Ramos (cell line): ENCODE results near the gene SRC.

ENCODE experiments used
- in situ Hi-C: fragments of 300-500 bp; cut with MboI; formaldehyde crosslinking; loops from one replicate; pipeline ENCODE4 v1.14.3; 2022; ENCODE audit warnings: low sequenced_read_pairs; ENCODE audit not compliant: unreplicated experiment

SRC gene

DNA sequence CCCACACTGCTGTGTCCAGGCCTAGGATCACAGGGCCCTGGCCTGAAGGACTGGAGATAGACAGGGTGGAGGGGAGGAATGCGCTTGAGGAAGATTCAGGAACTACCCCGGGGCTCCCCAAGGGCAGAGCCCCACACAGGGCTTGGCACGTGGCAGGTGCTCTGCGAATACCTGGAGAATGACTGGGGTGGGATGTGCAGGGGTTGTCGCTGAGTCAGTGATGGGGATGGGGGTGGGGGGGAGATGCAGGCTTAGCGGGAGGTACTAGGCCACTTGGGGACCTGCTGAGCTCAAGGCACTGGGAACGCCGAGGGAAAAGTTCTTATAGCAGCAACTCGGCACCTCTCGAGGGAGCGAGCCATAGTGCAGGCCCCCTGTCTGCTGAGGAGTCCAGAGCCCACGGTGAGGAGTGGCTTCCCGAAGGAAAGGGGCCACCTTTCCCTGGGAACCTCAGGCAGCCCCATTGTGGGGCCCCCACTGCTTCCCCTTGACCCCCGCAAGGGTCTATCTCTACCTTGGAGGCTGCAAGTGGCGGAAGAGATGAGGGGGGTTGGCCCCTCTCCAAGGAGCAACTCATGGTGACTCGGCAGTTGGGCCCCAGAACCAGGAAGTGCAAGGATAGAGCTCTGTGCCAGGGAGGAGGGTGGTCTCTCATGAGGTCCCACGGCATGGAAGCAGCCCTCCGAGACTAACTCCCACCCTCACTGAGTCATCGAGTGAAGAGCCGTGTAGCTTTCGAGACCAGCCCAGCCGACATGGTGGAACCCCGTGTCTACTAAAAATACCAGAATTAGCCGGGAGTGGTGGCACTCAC lies 33.1 kb downstream of the SRC start:
- in situ Hi-C loops: no loop called here

DNA sequence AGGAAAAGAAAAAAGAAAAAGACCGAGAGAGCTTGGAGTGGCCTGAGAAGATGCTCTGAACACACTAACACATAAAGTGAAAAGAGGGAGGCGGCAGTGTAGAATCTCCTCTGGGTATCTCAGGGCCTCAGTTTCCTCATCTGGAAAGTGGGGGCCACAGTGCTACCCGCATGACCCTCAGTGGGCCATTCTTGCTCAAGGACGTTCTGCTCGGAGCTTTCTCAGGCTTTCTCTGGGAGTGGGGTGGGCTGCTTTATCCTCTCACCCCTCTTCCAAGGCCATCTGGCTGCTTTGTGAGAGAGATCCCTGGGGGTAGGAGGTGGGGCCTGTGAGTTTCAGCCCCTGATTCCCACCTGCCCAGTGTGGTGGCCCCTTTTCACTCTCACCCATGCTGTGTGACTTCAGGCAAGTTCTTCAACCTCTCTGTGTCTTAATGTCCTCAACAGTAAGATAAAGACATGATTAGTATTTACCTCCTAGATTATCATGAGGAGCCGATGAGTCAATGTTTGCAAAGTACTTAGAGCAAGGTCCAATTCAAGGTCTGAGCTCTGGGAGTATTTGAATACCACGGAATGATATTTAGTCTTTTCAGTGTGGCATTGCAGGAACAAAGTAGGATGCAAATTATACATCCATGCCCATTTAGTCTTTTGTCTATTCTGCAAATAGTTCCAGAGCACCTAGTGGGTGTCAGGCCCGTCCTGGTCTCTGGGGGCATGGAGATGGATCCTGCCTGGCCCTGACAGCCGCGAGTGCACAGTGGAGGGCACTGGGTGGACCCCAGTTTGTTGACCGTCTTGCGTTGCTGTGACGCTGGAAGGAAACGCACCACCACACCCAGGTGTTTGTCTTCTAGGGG lies 34.3 kb downstream of the SRC start:
- in situ Hi-C loops: no loop called here

DNA sequence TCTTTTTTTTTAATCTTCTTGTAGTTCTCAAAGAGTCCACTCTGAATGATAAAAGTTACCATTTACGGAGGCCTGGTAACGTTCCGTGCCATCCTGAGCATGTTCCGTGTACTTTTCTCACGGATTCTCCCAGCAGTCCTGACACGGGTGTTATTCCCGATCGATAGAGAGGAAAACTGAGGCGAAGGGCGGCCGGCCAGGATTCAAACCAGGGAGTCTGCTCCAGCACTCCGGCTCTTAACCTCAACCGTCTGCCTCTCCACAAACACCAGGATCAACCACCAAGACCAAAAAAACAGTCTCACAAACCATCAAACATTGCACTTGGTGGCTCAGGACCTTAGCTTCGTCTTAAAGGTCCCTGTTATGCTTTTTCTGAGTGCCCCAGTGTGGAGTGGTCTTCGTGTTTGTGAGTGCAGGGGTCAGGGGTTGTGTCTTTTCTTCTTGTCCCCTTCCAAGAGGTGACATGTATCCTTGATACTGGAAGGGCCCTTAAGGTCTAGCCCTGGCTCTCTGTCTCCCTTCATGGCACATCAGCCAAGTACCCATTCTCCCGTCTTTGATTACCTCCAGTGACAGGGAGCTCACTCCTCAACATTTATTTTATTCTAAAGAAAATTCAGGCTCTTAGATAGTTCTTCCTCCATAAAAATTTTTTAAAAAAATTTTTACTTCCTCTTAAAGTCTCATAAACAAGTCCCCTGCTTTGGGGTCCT lies 35.1 kb downstream of the SRC start:
- in situ Hi-C loops: no loop called here

DNA sequence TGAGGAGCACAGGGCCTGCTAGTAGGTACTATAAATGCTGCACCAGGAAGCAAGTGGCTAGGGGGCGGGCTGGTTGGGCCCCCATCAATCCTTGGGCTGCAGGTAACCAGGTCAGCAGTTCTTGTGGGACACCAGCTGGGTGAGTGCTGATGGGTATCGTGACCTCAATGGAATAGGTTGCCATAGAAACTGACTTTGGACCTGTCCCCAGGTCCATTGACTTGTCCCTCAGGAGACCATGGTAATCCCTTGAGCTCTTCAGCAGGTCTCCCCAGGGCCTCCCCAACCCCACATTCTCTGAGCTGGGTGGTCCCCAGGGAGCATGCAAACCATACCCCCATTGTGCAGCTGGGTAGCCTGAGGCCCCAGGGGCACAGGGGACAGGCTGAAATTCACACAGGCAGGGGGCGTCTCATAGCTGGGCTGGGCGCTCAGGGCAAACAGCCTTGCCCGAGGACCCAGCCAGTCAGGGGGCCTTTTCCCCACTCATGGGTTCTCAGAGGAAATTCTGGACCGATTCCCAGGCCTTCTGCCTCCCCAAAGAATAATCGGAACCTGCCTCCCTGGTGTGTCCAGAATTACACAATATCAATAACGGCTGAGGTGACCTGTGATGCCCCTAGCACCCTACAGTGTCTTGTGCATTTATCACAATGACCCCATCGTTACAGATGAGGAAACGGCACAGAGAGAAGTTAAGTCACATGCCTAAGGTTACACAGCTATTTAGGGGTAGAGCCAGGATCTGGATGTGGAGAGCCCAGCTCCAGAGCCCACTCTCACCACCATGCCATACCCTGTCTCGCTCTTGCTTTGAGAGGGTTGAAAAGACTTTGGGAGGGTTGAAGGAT lies 35.9 kb downstream of the SRC start:
- in situ Hi-C loops: no loop called here

DNA sequence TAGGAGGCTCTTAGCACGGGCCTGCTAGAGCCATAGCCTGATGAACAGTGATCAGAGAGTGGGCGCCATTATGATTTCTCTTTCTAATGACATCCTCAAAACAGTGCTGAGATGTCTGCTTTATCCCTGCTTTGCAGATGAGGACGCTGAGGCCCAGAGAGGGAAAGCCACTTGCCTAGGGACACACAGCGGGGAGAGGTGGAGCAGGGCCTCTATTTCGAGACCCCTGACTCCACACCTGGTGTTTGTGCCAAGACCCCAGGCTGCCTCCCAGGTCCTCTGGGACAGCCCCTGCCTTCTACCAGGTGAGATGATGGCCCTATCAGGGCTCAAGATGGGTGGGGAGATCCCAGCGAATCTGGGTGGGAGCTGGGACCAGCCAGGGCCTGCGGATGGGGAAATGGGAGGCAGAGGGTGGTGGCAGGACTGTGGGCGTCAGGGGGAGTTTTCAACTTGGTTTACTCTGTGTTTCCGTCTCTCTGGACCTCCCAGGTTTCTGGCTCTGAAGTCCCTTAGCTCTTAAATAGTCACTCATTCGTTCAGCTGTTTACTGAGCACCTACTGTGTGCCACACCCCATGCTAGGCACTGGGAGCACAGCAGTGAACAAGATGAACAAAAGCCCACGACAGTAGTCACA lies 36.7 kb downstream of the SRC start:
- in situ Hi-C loops: no loop called here

DNA sequence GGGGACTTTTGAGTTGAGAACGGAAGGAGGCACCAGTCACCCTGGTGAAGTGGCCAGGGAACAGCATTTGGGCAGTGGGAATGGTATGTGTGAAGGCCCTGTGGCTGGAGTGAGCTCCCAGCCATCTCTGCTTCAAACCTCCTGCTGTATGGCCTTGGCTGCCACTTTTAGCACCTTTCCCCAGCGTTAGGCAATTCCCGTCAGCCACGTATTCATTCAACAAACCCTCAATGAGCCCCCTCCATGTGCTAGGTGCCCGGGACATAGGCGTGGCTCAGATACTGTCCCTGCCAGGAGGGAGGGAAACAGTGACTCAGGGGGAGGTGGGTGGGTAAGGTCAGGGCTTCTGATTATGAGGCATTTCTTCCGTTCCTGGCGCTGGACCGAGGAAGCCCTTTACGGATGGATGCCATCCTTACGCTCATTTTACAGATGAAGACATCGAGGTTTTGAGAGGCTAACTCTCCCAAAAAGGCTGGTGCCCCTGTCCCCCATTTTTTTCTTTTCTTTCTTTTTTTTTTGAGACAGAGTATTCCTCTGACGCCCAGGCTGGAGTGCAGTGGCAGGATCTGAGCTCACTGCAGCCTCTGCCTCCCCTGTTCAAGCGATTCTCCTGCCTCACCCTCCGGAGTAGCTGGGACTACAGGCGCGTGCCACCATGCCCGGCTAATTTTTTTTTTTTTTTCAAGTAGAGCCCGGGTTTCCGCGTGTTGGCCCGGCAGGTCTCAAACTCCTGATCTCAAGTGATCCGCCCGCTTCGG lies 37.5 kb downstream of the SRC start:
- in situ Hi-C loops: no loop called here

DNA sequence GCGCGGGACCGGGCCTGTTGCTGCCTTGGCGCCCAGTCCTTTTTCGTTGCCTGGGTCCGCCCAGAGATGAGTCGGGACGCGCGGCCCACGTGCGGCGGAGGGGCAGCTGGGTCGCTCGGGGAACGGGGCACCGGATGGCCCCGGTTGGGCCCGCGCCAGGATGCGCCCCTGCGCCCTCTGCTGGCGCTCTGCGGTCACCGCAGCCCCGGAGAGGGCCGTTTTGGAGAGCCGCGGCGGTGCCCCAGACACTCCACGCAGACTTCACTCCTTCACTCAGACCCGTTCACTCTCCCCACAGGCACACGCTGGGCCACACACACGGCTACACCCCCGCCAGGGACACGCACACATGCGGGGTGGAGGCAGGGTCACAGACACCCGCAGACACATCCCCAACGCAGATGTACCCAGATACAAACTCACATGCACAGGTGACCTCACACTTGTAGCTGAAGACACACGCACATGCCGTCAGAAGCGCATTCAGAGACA lies 38.8 kb downstream of the SRC start:
- in situ Hi-C loops: loop anchor here (5.0 kb wide), 1 partner anchor 112 kb away; no protein-coding TSS in a partner anchor

DNA sequence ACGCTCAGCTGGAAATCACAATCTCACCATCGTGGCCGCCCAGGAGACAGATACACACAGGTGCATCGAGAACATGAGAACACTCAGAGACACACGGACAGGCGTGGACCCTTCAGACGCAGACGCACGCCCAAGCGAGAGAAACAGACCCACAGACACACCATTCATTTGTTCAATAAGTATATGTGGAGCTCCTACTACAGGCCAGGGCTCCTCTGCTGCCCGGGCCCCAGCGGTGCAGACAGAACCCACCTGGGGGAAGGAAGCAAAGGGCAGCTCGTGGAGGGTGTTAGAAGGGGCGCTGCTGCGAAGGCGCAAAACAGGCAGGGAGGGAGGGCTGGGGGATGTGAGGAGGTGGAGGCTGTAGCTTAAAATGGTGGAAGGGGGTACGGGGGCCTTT lies 39.2 kb downstream of the SRC start:
- in situ Hi-C loops: loop anchor here (5.0 kb wide), 1 partner anchor 113 kb away; no protein-coding TSS in a partner anchor

DNA sequence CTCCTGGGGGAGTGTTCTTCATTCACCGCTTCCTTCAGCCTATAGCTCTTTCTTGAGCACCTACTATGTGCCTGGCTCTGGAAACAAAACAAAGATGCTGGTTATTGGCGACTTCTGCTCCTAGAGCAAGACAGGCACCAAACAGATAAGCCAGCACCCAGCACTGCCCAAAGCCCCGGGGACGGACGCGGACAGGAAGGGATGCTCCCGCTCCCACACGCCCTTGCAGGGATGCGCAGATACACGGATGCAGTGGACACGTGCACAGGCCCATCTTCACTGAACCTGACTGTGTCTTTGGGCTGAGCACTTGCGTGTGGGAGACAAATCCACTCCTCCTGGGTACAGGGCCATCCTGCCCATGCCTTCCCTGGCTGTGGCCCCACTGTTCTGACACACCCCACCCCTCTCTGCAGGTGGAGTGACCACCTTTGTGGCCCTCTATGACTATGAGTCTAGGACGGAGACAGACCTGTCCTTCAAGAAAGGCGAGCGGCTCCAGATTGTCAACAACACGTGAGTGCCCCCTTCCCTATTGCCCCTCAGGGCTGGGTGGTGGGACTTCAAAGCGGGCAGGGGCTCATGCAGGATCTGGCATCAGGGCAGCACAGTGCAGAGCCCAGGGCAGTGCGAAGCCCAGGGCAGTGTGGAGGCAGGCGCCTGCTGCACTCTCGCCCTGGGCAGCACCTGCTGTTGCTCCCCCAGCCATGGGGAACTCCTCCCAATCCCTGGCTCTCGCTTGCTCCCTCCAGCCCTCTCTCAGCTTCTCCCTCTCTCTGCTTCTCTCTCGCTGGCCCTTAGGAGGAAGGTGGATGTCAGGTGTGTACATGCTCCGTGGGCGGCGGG lies 39.9 kb downstream of the SRC start:
- in situ Hi-C loops: loop anchor here (5.0 kb wide), 1 partner anchor 114 kb away; no protein-coding TSS in a partner anchor

DNA sequence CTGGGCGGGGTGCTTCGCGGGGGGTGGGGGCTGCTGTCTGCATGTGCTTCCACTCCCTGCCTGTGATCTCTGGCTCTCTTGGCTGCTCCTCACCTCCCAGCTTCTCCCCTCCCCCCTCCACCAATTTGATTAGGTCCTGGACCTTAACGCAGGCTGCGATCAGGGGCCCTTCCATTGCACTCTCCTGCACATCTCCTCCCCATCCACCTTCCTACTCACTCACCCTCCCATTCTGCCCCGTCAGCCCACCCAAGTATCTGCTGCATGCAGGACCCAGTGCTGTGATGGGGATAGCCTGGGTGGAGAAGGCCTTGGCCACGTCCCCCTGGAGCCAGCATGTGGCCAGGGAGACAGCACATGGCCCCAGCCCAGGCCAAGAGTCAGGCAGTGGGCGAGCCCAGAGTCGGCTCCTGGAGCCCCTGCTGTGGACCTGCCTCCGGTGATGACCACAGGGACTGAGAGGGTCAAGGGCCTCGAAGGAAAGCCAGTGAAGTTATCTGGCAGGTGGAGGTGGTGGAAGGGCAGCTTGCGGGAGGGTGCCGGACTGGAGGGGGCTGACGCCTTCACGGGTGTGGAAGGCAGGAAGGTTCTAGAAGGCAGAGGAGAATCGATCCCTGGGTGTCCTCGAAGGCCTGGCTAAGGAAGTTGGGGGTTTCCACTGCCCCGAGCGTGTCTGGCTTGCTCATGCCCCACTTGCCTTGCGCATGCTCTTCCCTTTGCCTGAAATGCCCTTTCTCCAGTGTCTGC lies 40.7 kb downstream of the SRC start:
- in situ Hi-C loops: loop anchor here (5.0 kb wide), 1 partner anchor 114 kb away; no protein-coding TSS in a partner anchor

DNA sequence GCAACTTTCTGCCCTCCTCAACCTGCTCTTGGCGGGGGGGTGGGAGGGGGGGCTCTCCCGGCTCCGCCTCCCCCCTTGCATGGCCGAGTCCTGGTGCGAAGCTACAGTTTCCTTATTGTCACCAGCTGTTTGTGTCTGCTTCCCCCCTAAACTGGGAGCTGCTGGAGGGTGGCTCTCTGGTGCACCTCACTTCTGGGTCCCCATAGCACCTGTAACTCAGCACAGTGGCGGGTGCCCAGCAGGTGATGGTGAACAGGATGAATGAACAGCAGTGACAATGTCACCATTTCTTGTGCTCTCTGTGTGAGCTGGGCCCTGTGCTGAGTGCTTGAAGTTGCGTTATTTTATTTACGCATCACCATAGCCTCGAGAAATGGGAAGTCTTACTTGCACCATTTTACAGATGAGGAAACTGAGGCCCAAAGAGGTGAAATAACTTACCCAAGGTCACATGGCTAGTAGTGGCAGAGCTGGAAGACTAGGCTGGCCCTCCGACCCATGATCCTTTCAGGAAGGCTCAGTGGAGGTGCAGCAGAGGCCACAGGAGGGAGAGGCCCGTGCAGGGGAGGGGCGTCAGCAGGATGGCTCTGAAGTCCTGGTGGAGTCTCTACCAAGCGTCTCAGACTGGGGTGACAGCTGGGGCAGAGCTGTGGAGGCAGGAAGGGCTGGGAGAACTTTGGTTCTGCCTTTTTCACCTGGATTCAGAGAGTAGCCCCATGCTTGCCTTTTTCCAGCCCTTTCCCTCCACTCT lies 41.8 kb downstream of the SRC start:
- in situ Hi-C loops: loop anchor here (5.0 kb wide), 1 partner anchor 115 kb away; no protein-coding TSS in a partner anchor

DNA sequence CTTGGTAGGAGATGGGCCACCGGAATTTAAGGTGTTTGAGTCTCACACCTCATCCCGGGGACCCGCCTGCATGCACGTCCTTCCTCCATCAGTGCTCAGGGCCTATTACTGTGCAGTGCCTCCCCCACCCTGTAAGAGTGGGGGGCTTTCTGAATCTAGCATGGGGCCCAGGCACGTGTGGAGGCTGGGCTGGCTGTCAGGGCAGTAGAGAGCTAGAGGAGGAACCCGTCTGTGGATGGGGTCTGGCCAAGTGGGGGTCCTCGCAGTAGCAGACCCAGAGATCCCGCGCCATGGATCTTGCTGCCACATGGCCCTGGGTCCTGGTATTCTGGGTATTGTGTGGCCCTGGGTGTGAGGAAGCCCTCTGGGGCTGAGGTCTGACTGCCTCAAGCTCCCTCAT lies 42.9 kb downstream of the SRC start:
- in situ Hi-C loops: loop anchor here (5.0 kb wide), 1 partner anchor 117 kb away; no protein-coding TSS in a partner anchor

DNA sequence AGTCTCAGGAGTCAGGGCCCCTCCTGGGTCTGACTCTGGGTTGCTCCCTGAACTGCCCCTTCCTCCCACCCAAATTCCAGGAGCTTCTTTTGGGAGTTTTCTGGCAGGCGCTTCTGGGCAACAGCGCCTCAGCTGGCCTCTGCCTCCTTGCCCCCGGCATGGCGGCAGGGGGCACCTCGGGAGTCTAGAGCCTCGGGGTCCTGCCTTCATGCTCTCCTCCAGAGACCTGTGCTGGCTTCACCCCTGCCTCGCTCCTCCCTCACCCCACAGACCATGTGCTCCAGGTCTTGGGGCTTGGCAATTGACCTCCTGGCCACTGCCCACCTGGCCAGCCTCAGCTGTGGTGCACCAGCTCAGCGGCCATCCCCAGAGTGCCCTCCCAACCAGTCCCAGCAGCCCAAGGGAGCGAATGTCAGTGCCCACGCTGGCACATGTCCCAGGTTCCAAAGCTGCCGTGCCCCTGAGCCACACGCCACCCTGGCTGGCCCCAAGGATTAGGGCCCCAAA lies 43.4 kb downstream of the SRC start:
- in situ Hi-C loops: loop anchor here (5.0 kb wide), 1 partner anchor 117 kb away; no protein-coding TSS in a partner anchor

DNA sequence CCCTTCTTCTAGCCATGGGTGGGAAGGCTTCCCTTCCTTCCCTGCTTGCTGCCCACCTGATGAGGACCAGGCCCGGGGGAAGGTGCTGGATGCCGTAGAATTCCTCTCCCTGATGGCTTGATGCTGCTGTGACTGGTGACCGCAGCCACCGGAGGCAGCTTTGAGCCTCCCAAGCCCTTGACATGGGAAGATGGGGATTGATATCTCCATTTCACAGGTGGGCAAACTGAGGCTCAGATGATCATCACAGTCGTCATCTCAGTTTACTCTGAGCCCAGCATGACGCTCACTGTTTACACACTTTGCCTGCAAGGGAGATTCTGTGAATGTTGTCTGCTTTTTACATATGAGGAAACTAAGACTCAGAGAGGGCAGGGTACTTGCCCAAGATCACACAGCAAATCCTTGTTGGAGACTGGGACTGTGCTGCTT lies 43.9 kb downstream of the SRC start:
- in situ Hi-C loops: loop anchor here (5.0 kb wide), 2 partner anchors 118 to 137 kb away; partner anchors contain the start of gene BLCAP

DNA sequence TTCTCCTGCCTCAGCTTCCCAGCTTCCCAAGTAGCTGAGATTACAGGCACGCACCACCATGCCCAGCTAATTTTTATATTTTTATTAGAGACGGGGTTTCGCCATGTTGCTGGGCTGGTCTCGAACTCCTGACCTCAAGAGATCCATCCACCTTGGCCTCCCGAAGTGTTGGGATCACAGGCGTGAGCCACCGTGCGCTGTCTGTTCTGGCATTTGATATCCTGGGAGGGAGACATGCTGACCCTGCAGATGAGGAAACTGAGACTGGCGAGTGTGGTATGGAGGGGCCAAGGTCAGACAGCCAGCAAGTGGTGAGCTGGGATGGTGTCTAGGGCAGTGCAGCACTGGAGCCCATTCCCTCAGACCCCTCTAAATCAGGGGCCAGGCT lies 44.6 kb downstream of the SRC start:
- in situ Hi-C loops: loop anchor here (5.0 kb wide), 1 partner anchor 137 kb away; the partner anchor contains the start of gene BLCAP
